Fibroblast of skin of back (primary cell): Measurements from ENCODE around the gene NDP. TPM values are rescaled to one million over a fixed set of nuclear protein-coding genes. Genes with fewer than 3 reads are reported as not detected.
A peak's percentile ranks its signal among the peaks of the same experiment; 100 is the strongest.

Source experiments
- DNase-seq: peaks from one replicate; pipeline ENCODE4 v3.0.0-alpha.2; 2013
- polyA plus RNA-seq, 2 experiments: library from polyadenylated mRNA; unstranded; fragments of 120-200 nt; gene quantifications; one replicate each; pipeline ENCODE4 v1.2.1, GENCODE V29; 2013; ENCODE audit not compliant: insufficient read length in 2 of 2

NDP gene, protein sequence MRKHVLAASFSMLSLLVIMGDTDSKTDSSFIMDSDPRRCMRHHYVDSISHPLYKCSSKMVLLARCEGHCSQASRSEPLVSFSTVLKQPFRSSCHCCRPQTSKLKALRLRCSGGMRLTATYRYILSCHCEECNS
- polyA plus RNA-seq (2013, experiment 1 of 2; ENCODE audit: insufficient read length) = 0.25 TPM
- polyA plus RNA-seq (2013, experiment 2 of 2; ENCODE audit: insufficient read length) = not detected

DNA sequence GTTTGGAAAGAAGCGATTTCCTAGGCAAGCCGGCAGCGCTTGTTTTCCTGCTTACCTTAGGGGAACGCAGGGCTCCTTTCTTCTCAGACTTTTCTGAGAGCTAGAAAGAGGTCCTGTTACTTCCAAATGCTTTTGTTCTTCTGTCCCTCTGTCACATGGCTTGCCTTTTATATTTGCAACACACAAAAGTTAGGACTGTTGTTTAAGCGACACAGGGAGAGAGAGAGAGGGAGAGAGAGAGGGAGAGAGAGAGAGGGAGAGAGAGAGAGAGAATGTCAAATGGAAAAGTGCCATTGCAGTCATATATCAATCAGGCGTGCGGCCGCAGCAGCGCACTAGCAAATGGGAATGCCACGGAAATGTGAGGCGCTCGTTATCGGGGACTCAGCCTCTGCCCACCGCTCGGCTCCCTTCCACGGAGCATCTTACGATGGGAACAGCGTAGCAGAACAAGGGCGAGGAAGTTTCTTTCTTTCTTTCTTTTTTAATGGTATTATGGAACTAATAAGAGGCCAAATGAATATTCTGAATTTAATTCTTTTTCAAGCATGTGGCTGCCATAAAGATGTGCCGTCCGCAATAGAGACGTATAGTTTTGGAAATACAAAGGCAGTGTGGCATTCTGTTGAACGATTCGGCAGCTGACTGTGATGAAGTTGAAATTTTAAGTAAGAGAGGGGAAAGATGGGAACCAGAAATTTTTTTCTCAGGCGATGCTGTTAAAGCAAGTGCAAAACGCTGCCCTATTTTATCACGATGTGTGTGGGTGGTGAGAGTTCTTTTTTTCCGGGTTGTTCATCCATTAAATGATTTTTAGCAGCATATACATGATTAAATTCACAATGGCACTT, at the start of gene NDP:
Gene NDP (minus strand): TSS at position 142 of the 851 bp plus-strand sequence. CDS start 14,745 bp downstream, outside the sequence.
- peak; percentile 2 for DNase-seq

DNA sequence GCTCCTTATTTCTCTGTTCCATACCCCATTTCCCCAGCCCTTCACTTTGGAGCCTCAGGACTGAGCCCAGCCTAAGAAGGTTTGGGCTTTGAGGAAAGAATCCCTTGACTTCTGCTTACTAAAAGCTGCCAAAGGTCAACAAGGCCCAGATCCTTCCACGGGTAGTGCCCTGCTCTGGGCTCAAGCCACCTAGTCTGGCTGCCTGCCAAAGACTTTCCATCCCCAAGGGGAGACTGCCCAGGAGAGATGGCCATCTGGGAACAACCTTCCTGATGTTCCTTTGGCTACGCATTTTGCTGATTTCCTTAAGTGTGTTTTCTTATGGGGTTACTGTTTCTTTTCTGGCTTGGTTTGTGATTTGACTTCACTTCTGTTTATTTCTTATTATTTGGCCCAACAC, 49.8 kb upstream of the NDP start:
- no peak for DNase-seq

DNA sequence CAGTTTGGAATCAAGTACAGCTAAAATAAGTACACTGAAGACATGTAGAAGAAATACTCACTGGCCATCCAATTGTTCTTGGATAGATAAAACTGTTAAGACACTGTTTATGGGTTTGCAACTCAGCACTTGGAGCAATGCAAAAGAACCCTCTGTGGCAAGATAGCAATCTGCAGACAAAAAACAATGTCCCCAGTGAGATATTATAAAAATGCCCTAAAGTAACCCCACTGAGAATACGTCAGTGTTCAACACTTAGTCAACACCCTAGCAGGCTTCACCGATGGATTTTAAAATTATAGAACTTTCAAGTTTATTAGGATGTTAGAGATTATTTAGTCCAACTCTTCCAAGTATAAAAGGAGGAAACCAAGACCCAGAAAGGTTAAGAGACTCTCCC, 47.5 kb upstream of the NDP start:
- no peak for DNase-seq

DNA sequence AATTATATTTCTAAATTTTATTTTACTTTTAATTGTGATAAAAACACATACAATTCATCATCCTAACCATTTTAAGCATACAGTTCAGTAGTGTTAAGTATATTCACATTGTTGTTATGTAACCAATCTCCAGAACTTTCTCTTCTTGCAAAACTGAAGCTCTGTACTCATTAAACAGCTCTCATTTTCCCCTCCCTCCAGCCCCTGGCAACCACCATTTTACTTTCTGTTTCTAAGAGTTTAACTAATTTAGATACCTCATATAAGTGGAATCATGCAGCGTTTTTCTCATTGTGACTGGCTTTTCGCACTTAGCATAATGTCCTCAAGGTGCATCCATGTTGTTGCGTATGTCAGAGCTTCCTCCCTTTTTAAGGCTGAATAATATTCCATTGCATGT, 46.7 kb upstream of the NDP start:
- DNase-seq = no peak

DNA sequence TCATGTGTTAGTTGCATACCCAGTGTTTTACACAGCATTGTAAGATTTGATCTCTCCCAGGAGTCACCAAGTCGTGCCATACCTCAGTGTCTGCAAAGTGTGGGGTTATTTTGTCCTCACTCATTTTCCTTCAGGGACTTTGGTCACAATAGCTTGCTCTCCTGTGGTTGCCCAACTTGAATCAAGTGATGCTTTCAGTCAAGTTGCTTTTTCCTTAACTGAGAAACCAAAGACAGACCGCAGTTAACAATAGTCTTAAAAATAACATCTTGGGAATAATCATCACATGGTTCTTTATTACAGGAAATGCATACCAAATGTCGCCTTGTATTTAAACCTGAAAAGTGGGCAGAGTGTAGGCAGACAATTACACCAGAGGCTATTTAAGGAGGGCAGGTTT, 44.5 kb upstream of the NDP start:
- no peak for DNase-seq

DNA sequence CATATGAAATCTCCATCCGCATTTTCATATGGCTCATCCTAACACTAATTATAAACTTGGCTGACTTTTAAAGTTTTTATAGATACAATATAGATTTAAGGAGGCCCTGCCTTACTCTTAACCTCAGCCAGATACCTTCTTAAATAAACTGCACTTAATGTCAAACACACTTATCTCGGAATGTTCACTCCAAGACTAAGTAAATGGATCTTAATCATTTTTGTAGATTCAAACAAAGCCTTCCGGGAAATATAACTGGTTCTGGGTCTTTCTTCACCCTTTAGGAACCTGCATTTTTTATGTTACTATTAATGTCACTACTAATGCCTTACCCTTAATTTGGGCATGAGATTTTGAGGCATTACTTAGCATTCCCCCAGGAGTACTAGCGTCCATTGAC, 43.7 kb upstream of the NDP start:
- DNase-seq = no peak

DNA sequence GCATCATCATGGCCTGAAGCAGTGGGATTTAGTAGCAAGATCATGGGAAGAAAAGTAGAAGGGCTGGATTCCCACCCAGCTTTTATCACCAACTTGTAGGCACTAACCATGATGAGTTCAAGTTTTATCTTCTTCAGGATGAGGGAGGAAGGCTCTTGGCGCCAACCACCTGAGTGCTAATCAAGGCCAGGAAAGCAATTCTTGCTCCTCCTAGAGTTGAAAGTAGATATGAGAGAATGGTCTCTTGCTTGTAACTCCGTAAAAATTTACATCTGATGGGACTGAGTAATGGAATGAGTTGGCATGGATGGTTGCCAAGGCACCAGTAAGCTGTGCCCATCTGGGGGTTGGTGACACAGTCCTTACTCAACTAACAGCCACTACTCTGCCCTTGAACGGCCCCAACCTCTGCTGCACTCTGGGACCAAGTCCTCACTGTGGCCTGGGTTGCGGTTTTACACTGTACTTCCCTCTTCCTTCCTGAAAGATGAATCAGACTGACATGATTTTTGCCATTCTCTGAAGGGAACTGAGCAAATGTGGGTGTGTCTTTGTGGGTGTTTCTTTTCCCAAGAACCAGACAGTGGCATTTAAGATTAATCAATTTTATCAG, 39.4 kb upstream of the NDP start:
- DNase-seq = peak; percentile 86

DNA sequence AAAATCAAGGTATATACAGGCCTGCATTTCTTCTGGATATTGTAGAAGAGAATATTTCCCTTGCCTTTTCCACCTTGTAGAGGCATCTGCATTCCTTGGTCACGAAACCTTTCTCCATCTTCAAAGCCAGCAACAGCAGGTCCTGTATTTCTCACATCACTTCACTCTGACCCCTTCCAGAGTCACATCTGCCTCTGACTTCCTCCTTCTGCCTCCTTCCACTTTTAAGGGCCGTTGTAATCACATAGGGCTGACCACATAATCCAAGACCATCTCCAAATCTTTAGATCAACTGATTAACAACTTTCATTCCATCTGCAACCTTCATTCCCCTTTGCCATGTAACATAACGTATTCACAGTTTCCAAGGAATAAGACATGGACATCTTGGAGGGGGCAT, 38.3 kb upstream of the NDP start:
- no peak for DNase-seq

DNA sequence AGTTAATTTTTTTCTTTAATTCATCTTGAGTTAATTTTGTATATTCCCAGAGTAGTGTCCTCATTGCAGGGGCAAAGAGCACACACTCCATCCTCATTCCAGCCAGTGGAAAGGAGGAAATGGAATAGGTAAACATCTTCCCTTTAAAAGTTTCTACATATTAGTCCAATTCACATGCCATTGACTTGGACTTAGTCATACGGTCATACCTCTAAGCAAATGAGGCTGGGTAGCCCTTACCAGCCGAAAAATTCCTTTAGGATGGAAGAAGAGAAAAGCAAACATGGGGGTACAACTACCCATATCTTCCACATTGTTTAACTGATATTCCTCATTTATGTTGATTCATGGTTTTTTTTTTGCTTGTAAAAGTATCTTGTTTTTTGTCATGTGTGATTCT, 37.4 kb upstream of the NDP start:
- DNase-seq = no peak

DNA sequence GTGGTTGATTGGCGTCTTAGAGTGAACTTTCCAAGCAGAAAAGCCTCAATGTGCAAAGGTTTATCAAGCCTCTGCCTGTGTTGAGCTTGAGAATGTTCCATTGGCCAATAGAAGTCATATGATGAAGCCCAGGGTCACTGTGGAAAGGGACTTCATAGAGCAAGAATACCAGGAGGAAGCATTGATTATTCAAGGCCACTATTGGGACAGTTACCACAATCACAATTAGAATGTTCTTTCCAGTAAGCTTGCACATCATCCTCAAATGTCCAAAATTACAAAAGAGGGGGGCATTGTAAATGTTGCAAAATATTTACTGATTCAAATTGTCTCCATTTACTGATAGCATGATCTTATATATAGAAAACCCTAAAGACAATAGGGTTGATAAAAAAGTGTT, 32.9 kb upstream of the NDP start:
- no peak for DNase-seq

DNA sequence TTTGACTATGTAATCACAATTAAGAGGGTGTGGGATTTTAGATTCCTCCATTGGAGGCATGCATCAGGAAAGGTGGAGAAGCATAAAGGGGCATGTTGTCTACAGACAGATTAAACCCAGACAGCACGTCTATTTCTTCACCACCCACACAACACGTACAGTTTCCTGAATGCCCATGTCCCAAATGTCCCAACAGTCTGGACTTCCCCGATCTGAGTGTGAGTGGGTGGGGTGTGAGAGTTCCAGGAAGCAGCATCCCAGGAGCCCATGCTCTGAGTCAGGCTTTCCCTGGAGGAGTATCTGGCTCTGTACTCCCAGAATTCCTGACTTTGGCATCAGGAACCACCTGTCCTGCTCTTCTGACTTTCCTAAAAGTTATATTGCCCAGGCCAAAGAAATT, 30.8 kb upstream of the NDP start:
- DNase-seq = no peak

DNA sequence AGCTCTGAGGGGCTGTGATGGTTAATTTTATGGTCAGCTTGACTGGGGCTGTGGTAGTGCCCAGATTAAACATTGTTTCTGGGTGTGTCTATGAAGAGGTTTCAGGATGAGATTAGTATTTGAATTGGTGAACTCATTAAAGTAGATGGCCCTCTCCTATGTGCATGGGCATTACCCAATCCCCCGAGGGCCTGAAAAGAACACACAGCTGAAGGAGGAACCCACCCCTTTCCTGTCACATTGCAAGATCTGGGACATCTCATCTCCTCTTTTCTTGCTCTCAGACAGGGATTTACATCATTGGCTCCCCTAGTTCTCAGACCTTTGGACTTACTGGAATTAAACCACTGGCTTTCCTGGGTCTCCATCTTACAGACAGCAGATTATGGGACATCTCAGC, 29.4 kb upstream of the NDP start:
- DNase-seq = no peak

DNA sequence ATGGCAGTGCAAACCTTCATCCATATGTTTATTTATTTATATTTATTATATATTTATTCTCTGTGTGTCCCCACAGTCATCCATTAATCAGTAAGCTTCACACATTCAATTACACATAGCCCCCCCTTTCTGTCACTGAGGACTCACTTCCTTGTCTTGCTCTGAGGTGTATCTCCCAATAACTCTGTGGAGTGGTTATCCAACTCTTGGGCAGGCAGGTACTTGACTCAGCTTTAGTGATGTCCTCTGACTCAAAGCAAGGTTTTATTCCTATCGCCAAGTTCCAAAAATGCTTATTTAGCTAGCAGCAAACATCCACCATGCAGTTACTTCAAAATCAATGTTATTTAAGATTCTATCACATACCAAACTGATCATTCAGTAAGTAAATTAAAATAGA, 25.2 kb upstream of the NDP start:
- no peak for DNase-seq

DNA sequence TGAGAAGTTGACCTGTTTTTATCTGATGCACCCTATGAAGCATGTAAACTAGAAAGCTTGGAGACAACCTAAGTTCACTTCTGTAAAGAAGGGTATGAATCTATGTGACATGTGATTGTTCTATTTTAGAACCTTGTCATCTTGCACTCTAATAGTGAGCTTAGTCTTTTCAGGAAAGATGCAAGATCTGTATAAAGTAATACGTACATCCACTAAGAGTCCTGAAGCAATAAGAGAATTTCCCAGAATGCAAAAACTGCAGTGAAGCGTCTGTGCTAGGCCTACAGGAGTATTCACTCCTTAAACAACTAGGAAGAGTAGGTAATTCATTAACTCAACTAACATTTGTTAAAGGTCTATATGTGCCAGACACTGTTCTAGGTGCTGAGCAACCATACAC, 23.3 kb upstream of the NDP start:
- no peak for DNase-seq

DNA sequence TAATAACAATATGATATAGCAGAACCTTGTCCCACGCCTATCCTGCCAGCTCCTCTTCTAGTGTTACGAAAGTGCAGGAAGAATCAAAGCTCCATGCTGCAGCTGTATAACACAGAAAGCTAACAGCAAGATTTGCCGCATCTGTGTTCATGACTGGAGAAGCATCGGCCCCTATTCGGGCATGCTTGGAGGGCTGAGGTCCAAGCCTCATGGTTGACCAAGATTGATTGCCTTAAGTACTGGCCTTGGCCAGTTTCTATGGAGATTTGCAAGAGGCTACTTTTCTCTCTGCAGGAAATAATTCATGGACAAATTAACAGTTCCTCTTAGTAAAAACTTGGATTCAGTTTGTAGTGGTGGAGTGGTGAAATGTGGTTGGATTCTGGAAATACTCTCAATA, 12.9 kb upstream of the NDP start:
- no peak for DNase-seq

DNA sequence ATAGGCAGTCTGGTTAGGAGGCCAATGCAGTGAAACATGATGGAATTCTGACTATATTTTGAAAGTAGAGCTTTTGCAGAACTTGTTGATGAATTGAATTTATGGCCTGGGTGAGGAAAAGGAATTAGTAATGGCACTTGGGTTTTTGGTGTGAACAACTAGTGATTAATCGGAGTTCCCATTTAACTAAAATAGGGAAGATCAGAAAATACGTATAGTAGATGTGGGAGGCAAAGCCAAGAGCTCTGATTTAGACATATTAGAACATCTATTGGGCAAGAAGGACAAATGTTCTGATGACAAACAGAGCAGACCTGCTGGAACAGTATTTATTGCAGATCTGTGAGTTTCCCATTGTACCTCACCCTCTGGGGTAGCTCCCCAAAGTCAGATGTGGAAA, 12.3 kb upstream of the NDP start:
- no peak for DNase-seq

DNA sequence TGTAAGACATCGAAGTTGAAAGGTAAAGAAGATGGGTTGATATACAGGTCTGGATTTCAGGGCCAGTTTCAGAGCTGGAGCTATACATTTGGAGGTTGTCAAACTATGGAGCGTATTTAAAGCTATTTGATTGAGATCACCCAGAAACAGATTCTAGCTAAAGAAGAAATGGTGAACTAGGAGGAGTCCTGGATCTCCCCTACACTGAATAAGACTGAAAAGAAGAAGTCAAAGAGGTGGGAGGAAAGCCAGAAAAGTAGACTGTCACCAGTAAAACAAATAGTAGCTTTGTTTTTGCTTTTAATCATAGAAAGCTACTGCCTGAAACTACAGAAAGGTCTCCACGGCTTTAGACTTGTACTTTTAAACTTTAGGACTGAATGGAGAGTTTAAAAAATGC, 5.0 kb upstream of the NDP start:
- no peak for DNase-seq

DNA sequence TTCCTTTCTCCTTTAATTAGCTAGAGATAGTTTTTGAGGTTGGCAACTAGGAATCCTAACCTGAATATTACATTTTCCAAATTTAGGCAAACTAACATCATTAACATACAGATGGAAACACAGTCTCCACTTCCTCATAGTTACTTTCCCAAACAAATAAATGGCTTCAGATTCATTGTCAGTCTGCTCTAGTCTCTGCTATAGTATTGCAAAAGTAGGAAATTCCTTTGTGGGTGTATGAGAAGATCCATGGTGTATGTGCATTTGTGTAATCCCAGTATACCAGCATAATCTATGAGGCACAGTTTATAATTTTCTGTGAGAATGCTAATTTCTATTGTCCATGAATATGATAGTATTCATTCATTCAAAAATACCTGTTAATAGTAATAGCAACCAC, 3.0 kb upstream of the NDP start:
- no peak for DNase-seq

DNA sequence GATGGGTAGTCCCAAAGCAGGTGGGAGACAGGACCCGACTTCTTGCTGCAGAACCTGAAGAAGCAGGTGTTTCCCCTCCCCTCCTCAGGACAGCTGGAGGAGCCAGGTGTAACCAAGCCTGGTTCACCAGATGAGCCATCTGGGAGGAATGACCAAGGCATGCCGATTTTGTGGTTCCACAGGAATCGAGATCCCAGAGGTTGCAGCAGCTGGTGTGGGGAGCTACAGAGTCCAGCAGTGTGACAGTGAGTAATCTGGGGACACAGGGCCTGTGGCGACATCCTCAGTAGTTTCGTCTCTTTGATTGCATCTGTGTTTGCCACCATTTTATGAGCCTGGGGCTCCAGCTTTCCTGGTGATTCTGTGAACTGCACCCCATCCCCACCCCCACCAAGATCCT, 2.6 kb upstream of the NDP start:
- no peak for DNase-seq

DNA sequence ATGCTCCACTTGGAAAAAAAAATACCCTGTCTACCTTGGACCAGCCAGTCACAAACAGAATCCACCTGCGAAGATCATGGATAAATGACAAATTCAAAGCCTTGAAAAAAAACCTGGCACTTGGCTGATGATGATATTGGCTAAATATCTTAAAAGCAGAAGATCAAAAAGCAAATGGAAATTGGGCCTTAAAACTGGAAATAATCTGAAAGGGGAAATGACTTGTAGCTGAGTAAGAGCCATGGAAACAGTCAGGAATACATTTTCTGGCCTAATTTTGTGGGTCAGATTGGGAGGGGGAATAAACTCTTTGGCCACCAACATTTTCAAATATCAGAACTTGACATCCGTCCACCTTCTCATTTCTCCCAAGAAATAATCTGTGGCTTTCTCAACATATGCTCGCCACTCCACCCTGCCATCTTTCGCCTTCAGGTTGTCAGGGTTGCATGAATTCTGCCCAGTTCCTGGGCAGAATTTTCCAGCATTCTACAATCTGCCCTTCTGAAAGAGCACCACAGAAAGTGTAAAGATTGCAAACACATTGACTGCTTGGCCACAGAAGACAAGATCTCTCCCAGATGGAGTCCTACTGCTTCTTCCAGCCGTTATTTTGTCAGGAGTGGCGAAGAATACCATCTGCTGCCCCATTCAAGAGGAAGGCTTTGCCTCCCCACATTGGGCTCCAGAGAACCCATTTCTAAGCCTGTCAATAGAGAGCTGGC, 1.7 kb upstream of the NDP start:
- no peak for DNase-seq

DNA sequence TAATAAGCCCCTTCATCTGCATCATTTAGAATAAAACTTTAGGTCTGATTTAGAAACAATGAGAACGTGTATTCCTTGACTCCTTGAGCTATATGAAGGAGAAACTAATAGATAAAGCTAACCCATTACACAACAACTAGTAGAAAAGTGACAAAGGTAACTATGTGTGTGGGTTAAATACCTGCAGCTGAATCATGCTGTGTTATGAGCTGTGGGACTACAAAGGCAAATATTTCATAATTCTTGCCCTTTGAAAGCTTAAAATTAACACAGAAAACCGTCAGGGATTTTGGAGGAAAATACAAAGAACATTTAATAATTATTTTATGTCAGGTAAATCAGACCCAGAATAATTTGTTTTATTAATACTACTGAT, 898 bp upstream of the NDP start:
- DNase-seq = no peak

DNA sequence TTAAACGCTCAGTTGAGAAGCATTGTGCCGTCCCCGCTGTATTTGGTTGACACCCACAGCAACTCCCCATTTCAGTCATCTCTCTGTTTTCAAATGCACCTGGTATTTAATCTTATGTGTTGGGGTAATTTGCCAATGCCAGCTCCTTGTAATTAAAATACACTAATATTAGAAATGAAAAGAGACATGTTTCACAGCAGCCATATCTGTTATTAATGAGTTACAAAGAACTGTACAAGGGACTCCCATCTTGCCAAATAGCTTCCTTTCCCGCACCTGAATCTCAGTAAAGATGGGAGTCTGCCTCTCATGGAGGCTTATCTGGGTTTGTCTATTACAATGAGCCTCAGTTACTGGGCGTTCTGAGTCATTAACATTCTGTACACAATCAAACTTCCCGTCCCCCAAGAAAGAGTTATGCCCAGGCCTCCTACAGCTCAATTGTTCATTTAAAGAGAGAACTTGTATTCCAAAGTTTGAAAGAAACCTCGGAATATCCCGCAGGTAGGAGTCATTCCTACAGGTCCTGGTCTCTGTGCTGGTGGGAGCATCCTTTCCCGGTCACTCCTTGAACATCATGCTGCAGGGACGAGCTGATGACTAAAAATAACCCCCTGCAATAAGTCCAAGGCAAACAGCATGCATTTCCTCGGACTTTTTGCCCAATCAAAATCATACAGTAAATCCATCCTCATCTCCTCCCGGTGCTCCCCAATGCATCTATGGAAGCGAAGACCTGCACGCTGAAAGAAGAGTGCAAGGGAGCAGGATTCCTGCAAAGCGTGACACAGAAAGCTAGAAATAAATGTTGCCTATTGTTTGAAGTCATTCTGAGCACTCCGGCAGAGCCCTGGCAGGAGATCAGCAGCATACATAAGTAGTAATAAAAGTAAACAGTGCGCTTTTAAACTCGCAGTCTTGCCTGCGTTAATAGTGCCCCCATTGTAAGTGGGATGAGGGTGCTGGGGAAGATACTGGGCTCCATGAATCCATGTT, 926 bp downstream of the NDP start:
- peak; percentile 8 for DNase-seq
